Measurements from ENCODE around the gene PSG6.

DNA sequence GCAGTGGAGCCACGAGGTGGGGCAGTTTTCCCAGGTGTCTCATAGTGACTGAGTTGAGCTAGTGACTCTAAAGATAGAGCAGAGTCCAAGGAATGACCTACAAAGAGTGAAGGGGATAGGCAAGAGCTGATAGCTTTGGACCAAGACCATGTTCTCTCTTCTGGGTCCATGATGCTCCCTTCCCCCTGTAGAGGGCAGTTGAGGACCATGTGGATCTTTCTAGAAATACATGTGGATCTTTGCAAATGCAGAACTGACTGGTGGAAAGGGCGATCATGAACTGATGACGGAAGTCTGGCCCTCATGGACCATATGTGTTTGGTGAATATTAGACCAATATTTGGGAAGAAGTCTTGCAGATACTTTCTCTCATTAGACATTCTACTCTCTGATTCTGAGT lies 45.1 kb downstream of the PSG6 start:
- TF ChIP-seq, protein P1, sequence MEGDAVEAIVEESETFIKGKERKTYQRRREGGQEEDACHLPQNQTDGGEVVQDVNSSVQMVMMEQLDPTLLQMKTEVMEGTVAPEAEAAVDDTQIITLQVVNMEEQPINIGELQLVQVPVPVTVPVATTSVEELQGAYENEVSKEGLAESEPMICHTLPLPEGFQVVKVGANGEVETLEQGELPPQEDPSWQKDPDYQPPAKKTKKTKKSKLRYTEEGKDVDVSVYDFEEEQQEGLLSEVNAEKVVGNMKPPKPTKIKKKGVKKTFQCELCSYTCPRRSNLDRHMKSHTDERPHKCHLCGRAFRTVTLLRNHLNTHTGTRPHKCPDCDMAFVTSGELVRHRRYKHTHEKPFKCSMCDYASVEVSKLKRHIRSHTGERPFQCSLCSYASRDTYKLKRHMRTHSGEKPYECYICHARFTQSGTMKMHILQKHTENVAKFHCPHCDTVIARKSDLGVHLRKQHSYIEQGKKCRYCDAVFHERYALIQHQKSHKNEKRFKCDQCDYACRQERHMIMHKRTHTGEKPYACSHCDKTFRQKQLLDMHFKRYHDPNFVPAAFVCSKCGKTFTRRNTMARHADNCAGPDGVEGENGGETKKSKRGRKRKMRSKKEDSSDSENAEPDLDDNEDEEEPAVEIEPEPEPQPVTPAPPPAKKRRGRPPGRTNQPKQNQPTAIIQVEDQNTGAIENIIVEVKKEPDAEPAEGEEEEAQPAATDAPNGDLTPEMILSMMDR (conservative IDR thresholded peaks at IDR 0.05): no peak
- TF ChIP-seq EZH2 (IDR thresholded peaks at IDR 0.05; ENCODE audit: low read depth): no peak

All from PC-9 (cell line).